HEK293 (cell line): ENCODE results near the gene SST.

ENCODE experiments used
- CTCF ChIA-PET: fragments of 350-600 bp; formaldehyde crosslinking; extraction: SDS; loops from one replicate; lab custom pipeline; 2021; ENCODE audit warnings: antibody characterized with exemption; lab: Yijun Ruan, JAX
- POLR2A ChIA-PET: fragments of 300-600 bp; formaldehyde crosslinking; extraction: SDS; loops from one replicate; lab custom pipeline; 2020; ENCODE audit warnings: antibody characterized with exemption, inconsistent platforms; lab: Yijun Ruan, JAX
- H3K27ac ChIP-seq: fragments of 200-500 bp; sonication (Bioruptor generic); 2 replicates; pipeline ENCODE4 v1.5.1; 2014; ENCODE audit warnings: low read depth, low read length, control low read depth, inconsistent platforms; ENCODE audit errors: extremely low read depth
- H3K36me3 ChIP-seq, 2 experiments: fragments of 200-500 bp in 1 of 2; sonication (Bioruptor generic) in 1 of 2; 1 replicate in 1 of 2; 2 replicates in 1 of 2; pipeline ENCODE4 v1.5.1; 2014 to 2017; ENCODE audit warnings: inconsistent platforms in 2 of 2, low read length in 2 of 2; ENCODE audit not compliant: control insufficient read depth in 2 of 2, insufficient read depth in 1 of 2
- H3K4me1 ChIP-seq: fragments of 200-500 bp; sonication (Bioruptor generic); 2 replicates; pipeline ENCODE4 v1.5.1; 2014; ENCODE audit warnings: mild to moderate bottlenecking, low read length, inconsistent platforms; ENCODE audit not compliant: control insufficient read depth, insufficient read depth
- H3K4me3 ChIP-seq: 2 replicates; pipeline ENCODE4 v1.5.1; 2011; ENCODE audit warnings: low read depth, mild to moderate bottlenecking, control low read depth, low read length, moderate library complexity
- H3K9me3 ChIP-seq: fragments of 200-500 bp; sonication (Bioruptor generic); 2 replicates; pipeline ENCODE4 v1.5.1; 2014; ENCODE audit warnings: low read depth, low read length, inconsistent platforms; ENCODE audit not compliant: control insufficient read depth, insufficient read depth
- HIC1 ChIP-seq: fragments of 450-650 bp; formaldehyde crosslinking; IDR thresholded peaks from 2 replicates; pipeline ENCODE4 v1.5.1; 2016; ENCODE audit warnings: missing biosample characterization, missing genetic modification characterization
- INSM2 ChIP-seq: fragments of 450-650 bp; formaldehyde crosslinking; IDR thresholded peaks from 2 replicates; pipeline ENCODE4 v1.5.1; 2016; ENCODE audit warnings: missing biosample characterization, missing genetic modification characterization
- KLF17 ChIP-seq: fragments of 450-650 bp; formaldehyde crosslinking; IDR thresholded peaks from 2 replicates; pipeline ENCODE4 v1.5.1; 2016; ENCODE audit warnings: missing biosample characterization, missing genetic modification characterization
- PRDM1 ChIP-seq: fragments of 450-650 bp; formaldehyde crosslinking; IDR thresholded peaks from 2 replicates; pipeline ENCODE4; 2016; ENCODE audit warnings: missing biosample characterization, missing genetic modification characterization
- PRDM10 ChIP-seq: fragments of 450-650 bp; formaldehyde crosslinking; IDR thresholded peaks from 2 replicates; pipeline ENCODE4 v1.5.1; 2016; ENCODE audit warnings: missing biosample characterization, missing genetic modification characterization
- ZBTB48 ChIP-seq: fragments of 450-650 bp; formaldehyde crosslinking; IDR thresholded peaks from 2 replicates; pipeline ENCODE4 v1.5.1; 2016; ENCODE audit warnings: missing biosample characterization, missing genetic modification characterization
- ZBTB7A ChIP-seq: fragments of 450-650 bp; formaldehyde crosslinking; IDR thresholded peaks from 2 replicates; pipeline ENCODE4 v1.5.1; 2016; ENCODE audit warnings: low read depth, missing biosample characterization, missing genetic modification characterization
- ZFHX2 ChIP-seq: fragments of 450-650 bp; formaldehyde crosslinking; conservative IDR thresholded peaks from 2 replicates; pipeline ENCODE4 v1.5.1; 2016; ENCODE audit warnings: missing biosample characterization, missing genetic modification characterization
- ZNF148 ChIP-seq: fragments of 450-650 bp; formaldehyde crosslinking; IDR thresholded peaks from 2 replicates; pipeline ENCODE4 v1.5.0; 2017; ENCODE audit warnings: missing biosample characterization, missing genetic modification characterization, borderline replicate concordance
- ZNF169 ChIP-seq: fragments of 450-650 bp; formaldehyde crosslinking; IDR thresholded peaks from 2 replicates; pipeline ENCODE4 v1.5.1; 2016; ENCODE audit warnings: missing biosample characterization, missing genetic modification characterization
- ZNF2 ChIP-seq: fragments of 450-650 bp; formaldehyde crosslinking; IDR thresholded peaks from 2 replicates; pipeline ENCODE4 v1.5.1; 2016; ENCODE audit warnings: missing biosample characterization, missing genetic modification characterization
- ZNF280C ChIP-seq: fragments of 450-650 bp; formaldehyde crosslinking; IDR thresholded peaks from 2 replicates; pipeline ENCODE4 v1.5.1; 2016; ENCODE audit warnings: missing biosample characterization, missing genetic modification characterization
- ZNF510 ChIP-seq: fragments of 450-650 bp; formaldehyde crosslinking; IDR thresholded peaks from 2 replicates; pipeline ENCODE4 v1.5.1; 2018; ENCODE audit warnings: mild to moderate bottlenecking, missing genetic modification characterization, missing biosample characterization; ENCODE audit not compliant: insufficient replicate concordance
- ZNF521 ChIP-seq: fragments of 450-650 bp; formaldehyde crosslinking; IDR thresholded peaks from 2 replicates; pipeline ENCODE4 v1.5.1; 2017; ENCODE audit warnings: missing biosample characterization, mild to moderate bottlenecking, missing genetic modification characterization
- ZNF544 ChIP-seq: fragments of 450-650 bp; formaldehyde crosslinking; IDR thresholded peaks from 2 replicates; pipeline ENCODE4 v1.5.0; 2017; ENCODE audit warnings: missing biosample characterization, missing genetic modification characterization
- ZNF555 ChIP-seq: fragments of 450-650 bp; formaldehyde crosslinking; conservative IDR thresholded peaks from 2 replicates; pipeline ENCODE4 v1.5.1; 2017; ENCODE audit warnings: missing biosample characterization, mild to moderate bottlenecking, missing genetic modification characterization, inconsistent platforms
- ZNF585B ChIP-seq: fragments of 450-650 bp; formaldehyde crosslinking; IDR thresholded peaks from 2 replicates; pipeline ENCODE4 v1.5.1; 2016; ENCODE audit warnings: missing biosample characterization, missing genetic modification characterization
- ZNF596 ChIP-seq: fragments of 450-650 bp; IDR thresholded peaks from 2 replicates; pipeline ENCODE4 v1.5.0; 2018; ENCODE audit warnings: missing biosample characterization, mild to moderate bottlenecking, missing genetic modification characterization, moderate library complexity
- ZNF768 ChIP-seq: fragments of 450-650 bp; formaldehyde crosslinking; IDR thresholded peaks from 2 replicates; pipeline ENCODE4 v1.5.1; 2018; ENCODE audit warnings: missing biosample characterization, mild to moderate bottlenecking, missing genetic modification characterization

Gene SST

GRCh38 chr3:187698499-187699399 is 28.6 kb upstream of the SST start:
- ChIA-PET POLR2A (no interaction called here), CTCF (no interaction called here)
- TF ChIP-seq HIC1 (tag by site-specific recombination) (no peak), KLF17 (tag by site-specific recombination) (no peak), ZBTB7A (tag by site-specific recombination) (no peak), ZBTB48 (tag by site-specific recombination) (no peak), ZNF768 (no peak), ZNF585B (no peak), ZNF521 (tag by site-specific recombination) (no peak), ZNF2 (tag by site-specific recombination) (no peak), PRDM1 (tag by site-specific recombination) (no peak), ZNF148 (tag by site-specific recombination) (no peak), ZNF555 (no peak), ZNF596 (tag by site-specific recombination) (no peak), ZNF544 (tag by site-specific recombination) (no peak), ZNF280C (no peak)
- H3K36me3 ChIP-seq: no peaks in the 10 kb centered on the region
- no peak overlapping the region for H3K4me3 ChIP-seq
- H3K27ac ChIP-seq: no peak overlapping the region
- no peaks in the 10 kb centered on the region for H3K4me1 ChIP-seq
- no peaks in the 10 kb centered on the region for H3K9me3 ChIP-seq

GRCh38 chr3:187696021-187696420 is 25.8 kb upstream of the SST start:
- TF ChIP-seq INSM2 (tag by site-specific recombination) (no peak), ZFHX2 (tag by site-specific recombination) (no peak), ZNF169 (no peak), PRDM10 (no peak), ZNF510 (no peak)
- TF ChIP-seq, all 188 proteins: peak for 0
- Histone ChIP-seq H3K36me3 (no peaks in the 10 kb centered on the region), H3K4me3 (no peak overlapping the region), H3K9me3 (no peaks in the 10 kb centered on the region), H3K4me1 (no peaks in the 10 kb centered on the region), H3K27ac (no peak overlapping the region)
- CTCF ChIA-PET: no interaction called here
- POLR2A ChIA-PET: no interaction called here
